Activated gamma-delta T cell treated with Interleukin-2 at 50 U/mL for 16 hours (primary cell): ENCODE results near the gene PKN3.

ENCODE experiments used
- DNase-seq: peaks from one replicate; pipeline ENCODE4 v3.0.0-alpha.2; 2020

PKN3 gene

DNA sequence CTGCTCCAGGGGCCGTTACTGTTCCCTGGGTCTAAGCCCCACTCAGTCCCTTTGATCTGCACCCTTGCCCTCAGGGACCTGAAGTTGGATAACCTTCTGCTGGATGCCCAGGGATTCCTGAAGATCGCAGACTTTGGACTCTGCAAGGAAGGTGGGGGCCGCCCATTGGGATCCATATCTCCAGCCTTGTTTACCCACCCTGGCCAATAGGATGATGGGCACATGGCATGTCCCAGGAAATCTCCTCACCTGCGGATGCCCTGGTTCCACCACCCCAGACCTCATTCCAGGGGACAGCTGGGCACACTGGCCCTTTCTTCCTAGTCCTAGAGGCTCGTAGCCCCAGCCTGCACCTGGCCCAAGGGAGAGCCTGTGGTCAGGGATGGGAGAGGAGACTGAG is 16.2 kb downstream of the PKN3 start:
- DNase-seq = no peak

GRCh38 chr9:128719919-128720605 is 17.8 kb downstream of the PKN3 start:
- DNase-seq = no peak

DNA sequence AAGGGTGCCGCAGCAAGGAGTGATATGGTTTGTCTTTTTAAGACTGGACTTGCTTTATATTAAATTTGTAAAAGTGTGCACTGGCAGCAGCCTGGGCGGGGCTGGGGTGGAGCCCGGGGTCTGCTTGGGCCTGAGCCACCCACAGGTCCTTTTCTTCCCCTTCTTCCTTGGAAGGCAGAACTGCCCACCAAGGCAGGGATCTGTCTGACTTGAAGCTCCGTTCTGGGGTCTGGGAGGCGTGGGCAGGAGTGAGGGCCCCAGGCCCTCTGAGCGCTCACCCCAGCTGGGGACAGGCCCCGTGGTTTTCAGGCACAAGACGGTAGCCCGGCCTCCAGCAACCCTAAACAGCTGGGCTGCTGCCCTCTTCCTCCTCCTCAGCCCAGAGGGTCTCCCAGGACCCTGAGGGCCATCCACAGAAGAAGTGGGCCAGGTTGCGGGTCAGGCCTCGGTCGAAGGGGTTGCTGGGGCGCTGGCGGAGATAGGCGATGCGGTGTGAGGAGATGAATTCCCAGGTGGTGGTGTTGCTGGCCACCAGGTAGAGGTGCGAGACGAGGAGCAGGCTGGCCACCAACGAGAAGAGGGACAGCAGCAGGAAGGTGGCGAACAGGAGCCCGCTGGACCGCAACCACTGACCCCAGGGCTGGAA is 18.7 kb downstream of the PKN3 start:
- no peak for DNase-seq

GRCh38 chr9:128721487-128722010 is 19.2 kb downstream of the PKN3 start:
- DNase-seq = no peak

DNA sequence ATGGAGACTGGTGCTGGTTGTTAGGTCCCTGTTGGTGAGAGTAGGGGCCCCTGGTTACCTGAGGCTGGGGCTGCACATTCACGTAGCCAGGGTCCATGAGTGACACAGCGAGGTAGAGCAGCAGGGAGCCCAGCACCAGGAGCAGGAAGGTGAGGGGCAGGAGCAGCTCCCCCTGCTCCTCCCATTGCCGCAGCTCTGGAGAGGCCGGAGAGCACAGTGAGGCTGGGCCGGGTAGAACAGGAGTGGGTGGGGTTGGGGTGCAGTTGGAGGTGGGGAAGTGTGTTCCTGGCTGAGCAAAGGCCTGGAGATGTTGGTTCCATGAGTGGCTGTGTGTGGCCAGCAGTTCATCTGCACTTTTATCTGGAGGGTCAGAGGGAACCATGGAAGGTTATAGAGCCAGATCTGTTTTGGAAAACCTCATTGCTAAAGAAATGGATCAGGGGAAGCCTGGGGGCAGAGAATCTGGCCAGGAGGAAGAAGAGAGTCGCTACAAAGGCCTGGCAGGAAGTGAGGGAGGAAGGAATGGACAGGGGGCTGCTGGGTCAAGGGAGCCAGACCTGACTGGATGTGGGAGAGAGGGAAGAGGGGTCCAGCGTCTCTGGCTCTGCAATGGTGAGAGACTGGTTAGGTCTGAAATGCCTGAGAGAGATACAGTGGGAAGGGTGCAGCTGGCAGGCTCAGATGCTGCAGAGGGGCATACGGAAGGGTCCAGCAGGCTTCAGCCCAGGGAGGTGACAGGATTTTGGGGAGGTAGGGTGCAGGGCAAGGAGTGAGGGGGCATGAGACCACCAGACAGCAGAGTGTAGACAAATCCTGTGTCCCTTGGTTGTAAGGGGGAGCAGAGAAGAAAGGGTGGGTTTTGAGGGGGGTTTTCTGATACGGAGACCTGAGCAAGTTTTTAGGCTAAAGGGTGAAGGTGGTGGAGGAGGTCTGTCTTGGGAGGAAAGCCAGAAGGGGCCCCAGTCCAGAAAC is 20.4 kb downstream of the PKN3 start:
- DNase-seq = no peak

DNA sequence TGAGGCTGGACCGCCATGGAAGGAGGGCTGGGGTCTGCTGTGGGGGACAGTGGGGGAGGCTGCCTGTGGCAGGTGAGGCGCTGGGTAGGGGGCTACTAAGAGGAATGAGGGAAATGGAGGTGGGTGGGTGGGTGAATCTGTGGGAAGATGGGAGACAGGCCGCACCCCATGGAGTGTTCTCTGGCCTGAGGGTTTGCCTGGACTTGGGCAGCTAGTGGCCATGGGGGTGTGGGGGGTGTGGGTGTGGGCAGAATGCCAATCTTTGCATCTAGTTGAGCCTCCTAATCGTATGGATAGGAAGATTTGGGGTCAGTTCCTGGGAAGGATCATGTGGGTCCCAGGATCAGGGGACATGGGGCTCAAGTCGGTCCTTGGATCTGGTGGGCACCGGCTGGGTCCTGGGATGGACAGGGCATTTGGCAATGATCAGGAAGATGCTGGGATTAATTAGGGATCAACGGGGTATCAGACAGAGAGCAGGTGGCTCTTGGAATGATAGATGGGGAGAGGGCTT is 21.1 kb downstream of the PKN3 start:
- no peak for DNase-seq

GRCh38 chr9:128723866-128724743 is 21.8 kb downstream of the PKN3 start, which contains the start of gene ZDHHC12:
ZDHHC12 (minus strand) TSS chr9:128724127; CDS start chr9:128724093, 34 bp downstream.
- peak; percentile 100 for DNase-seq

- DNase-seq = no peak
Observed at GRCh38 chr9:128724744-128725211, 22.5 kb downstream of the PKN3 start.

- DNase-seq = no peak
Observed at GRCh38 chr9:128727640-128728248, 25.4 kb downstream of the PKN3 start.

DNA sequence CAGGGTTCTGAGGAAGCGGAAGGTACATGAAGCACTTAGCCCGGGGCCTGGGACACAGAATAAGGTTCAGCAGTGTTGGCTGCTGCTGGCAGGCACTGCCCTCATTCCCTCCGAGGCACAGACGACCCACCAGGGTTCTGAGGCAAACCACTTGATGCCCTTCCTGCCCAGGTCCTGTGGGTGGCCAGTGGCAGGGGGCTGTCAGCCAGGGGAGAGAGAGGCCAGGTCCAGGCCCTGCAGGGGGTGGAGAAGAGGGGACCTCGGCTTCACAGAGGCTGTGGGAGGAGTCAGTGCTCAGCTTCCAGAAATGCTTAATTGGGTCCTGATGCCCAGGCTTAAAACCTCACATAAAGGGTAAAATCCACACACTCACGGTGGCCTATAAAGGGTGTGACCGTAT is 26.0 kb downstream of the PKN3 start:
- no peak for DNase-seq

GRCh38 chr9:128729302-128729701 is 27.0 kb downstream of the PKN3 start:
- no peak for DNase-seq

DNA sequence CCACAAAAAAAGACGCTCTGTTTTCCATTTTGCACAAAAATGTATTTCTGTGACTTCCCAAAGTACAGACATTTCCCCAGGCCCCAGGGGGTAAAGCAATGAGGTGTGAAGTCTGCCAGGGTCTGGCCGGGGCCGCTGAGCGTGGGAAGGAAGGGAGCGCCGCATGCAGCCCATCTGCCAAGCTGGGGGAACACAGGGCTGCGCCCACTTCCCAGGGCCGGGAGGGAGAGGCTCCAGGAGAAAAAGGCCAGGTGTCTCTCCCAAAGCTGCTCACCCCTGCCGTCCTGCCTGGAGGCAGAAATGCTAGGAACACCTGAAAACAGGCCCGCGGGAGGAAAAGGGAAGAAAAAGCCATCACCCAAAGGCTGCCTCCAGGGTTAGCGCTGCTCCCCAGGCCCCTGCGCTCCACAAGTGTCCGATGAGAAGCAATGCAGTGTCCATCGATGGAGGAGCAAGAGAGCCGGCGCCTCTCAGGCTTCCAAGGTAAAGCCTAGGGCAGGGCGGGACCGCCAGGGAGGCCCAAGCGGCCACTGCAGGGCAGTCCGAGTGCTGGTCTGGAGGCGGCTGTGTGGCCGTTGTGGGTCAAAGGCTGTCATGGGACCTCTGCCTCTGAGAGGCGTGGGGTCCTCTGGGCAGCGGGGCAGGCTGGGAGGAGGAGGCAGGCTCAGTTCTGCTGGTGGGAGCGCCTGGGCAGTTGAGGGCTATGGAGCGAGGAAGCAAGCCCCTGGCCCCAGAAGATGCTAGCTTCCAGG is 27.6 kb downstream of the PKN3 start:
- no peak for DNase-seq

DNA sequence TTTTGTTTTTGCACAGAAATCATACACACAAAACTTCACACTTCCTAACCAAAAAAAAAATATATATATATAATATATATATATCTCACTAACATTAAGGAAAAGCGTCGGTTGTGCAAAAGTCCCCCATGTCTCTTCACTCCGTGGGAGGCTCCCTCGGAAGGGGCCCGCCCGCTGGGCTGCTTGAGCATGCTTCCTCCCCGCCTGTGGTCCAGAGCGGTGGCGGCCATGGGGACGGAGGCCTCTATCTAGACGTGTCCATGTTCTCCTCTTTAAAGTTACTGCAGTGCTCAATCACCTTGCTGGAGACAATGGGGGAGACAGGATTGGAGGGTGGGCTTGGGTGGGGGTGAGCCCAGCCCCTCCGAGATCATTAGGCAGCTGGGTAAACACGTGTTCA is 28.8 kb downstream of the PKN3 start:
- DNase-seq = no peak

- DNase-seq = no peak
Observed at GRCh38 chr9:128731691-128732090, 29.4 kb downstream of the PKN3 start.

GRCh38 chr9:128732576-128732975 is 30.3 kb downstream of the PKN3 start:
- DNase-seq = no peak

DNA sequence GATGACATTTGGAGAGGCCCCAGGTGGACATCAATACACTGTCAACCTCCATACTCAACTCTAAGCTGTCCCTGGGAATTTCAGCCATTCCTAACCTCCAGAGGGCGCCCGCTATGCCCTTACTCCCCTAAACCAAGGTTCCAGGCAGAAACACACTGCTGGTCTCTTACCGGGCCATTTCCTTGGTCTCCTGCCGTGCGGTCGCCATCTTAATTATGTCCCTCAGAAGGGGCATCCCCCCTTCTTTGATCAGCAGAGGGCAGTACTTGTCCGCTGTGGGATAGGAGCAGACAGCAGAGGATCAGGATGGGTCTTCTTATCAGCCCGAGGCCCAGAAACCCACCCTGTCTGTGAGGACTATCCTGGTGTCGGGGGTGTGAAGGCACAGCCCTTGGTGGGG is 31.0 kb downstream of the PKN3 start:
- no peak for DNase-seq

GRCh38 chr9:128735373-128735772 is 33.1 kb downstream of the PKN3 start:
- DNase-seq = no peak

DNA sequence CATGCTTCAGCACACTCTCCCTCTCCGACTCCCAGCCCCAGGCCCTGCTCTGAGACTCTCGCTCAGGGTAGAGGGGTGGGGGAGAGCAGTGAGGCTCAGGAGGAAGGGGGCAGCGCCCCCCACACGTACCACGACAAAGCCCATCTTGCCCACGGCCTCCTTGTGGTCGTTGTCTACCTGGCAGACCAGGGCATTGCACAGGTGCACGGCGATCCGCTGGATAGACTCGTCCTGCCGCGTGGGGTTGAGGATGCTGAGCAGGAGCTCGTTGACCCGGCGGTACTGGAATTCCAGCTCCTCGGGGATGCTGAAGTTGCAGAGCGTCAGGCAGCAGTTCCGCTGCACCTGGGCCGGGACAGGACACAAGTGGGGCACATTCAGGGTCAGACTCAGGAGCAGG is 40.1 kb downstream of the PKN3 start:
- no peak for DNase-seq

DNA sequence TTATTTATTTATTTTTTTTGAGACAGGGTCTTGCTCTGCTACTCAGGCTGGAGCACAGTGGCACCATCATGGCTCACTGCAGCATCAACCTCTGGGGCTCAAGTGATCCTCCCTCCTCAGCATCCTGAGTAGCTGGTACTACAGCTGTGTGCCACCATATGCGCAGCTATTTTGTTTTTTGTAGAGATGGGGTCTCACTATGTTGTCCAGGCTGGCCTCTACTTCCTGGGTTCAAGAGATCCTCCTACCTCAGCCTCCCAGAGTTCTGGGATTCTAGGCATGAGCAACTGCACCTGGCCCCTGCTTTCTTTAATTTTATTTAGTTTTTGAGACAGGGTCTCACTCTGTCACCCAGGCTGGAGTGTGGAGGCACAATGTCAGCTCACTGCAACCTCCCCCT is 41.1 kb downstream of the PKN3 start:
- no peak for DNase-seq

GRCh38 chr9:128747241-128747640 is 44.9 kb downstream of the PKN3 start:
- no peak for DNase-seq
